Muscle of arm (tissue), 12 donors: Measurements from ENCODE around the gene PLSCR5. TPM values are rescaled to one million over a fixed set of nuclear protein-coding genes. Genes with fewer than 3 reads are reported as not detected.

ENCODE experiments used
- DNase-seq: peaks from one replicate; pipeline ENCODE4 v3.0.0-alpha.2; 2013
- polyA plus RNA-seq, 12 donors: library from polyadenylated mRNA; unstranded; fragments of 120-200 nt; gene quantifications; one replicate each; pipeline ENCODE4 v1.2.1, GENCODE V29; 2013; ENCODE audit not compliant: insufficient read length in 12 of 12

Gene PLSCR5
- polyA plus RNA-seq, 12 donors = not detected

DNA sequence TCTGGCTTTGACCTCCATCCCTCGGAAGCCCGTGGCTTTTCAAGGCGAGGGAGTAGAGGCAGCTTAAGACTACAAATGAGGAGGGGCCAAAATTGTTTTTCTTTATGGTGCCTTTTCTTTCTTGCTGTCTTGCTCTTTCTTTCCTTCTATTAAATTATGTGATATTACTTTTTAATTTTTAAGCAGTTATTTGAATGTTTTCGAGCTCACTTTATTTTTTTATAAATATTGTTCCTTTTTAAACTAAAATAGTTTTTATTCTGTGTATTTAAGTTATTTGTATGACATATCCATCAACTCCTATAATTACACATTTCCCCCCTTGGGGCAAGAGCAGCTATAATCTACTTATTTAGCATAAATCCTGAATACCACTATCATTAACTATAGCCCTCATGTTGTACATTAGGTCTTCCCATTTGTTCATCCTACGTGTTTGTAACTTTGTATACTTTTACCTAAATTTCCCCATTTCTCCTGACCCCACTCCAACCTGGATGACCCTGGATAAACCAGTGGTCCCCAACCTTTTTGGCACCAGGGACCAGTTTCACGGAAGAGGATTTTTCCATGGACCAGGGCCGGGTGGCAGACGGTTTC lies 60.1 kb downstream of the PLSCR5 start:
- no peak for DNase-seq

DNA sequence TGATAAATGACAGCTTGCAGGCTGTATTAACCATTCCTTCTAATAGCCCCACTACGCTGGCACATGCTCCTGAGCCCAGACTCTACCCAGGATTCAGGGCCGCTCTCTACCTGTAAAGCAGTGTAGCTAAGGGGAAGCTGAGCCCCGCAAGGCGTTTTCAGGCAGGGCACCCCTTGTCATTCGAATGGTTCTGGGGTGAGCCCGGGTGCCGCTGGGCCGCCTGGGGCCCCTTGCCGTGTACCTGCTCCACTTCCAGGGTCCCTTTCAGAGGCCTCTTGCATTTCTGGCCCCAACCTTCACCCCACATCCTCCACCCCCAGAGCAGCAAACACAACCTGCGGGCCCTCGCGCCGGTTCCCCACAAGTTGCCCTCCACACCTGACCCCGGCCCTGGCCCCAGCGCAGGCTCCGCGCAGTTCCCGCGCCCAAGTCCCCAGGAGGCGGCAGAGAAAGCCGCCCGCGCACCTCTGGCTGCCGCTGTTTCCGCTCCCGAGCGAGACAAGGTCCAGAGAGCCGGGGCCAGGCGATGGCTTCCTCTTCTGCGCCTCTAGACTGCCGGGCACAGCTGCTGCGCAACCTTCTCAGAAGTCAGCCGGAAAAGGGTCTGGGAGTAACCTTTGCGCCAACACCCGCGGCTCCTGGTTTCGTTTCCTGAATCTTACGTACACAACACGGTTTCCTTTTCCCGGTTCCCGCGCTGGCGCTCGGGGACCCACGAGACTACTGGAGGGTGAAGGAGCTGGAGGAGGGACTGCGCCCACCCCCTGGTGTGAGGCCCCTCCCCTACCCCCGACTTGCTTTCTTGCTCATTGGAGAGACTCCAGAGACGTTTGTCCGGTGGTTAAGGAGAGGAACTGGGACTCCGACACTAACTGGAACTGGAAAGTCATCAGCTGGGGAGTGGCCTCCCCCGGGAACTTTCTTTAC lies 60.9 kb downstream of the PLSCR5 start, which contains the start of gene PLSCR1:
Gene PLSCR1 (minus strand): TSS at position 606 of the 927 bp plus-strand sequence. CDS start 8,055 bp downstream, outside the sequence.
- DNase-seq = peak; percentile 86

DNA sequence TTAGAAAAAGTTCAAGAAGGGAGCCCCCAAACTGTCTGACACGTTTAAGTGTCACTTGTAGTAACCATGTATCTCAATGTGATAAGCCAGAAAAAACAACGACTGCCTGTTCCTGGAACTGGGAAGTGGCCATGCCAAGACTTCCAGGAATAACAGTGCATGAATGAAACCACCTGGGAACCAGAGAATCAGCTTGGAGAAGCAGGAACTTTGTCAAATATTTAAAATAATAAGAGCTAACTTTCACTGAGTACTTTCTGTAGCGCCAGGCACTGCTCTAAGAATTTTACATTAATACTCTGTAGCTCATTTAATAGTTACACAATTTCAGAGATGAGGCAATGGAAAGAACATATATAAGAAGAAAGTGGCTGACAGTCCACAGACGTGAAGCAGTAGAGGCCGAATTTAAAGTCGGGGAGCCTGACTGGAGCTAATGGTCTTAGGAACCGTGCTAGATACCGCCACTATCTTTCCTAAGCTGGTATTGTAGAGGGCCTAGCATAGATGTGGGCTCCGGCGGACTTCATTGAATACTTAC lies 61.6 kb downstream of the PLSCR5 start:
- peak; percentile 63 for DNase-seq

DNA sequence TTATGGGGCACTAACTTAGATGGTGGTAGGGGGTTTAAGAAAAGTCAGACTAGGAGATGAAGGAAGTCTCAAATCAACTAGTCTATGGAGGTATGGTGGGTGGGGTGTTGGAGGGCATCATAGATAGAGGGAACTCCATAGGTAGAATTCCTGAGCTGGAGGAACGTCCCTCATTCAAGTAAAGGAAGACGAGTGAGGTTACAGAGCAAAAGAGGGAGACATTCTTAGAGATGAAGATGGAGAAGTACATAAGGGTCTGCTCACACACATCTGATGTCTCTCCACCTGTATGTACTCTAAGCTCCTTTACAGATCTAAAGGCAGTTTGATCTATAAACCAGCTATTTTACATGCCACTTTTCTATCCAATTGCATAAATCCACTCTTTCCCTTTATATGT lies 62.2 kb downstream of the PLSCR5 start:
- no peak for DNase-seq

DNA sequence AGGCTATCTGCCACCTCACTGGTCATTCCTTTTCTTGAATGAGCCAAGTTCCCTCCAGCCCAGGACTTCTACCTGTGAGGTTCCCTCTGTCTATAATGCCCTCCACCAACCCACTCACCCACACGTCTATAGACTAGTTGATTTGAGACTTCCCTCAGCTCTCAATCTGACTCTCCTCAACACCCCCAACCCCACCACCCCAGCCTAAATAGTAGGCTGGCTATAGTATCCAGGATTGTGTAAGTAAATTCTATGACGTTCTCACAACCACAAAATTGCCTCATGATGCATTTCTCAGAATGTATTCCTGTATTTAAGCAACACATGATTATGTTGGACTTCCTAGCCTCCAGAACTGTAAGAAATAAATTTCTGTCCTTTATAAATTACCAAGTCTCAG lies 63.0 kb downstream of the PLSCR5 start:
- DNase-seq = no peak

DNA sequence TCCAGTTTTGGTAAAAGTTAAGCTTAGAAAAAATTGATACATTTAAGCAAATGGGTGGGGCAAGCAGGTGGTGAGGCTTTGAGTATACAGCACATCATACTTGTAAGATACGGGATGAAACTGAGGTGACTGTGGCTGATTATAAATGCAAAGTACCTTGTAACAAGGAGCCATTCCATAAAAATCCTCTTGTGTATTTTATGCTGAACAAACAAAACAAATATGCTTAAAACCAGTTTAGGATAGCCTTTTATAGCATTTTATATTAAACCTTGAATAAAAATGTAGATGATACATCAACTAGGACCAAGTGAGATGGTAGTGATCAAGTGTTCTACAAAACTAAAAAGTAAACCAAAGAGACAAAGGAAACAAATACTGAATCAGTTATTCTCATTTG lies 64.2 kb downstream of the PLSCR5 start:
- DNase-seq = no peak

DNA sequence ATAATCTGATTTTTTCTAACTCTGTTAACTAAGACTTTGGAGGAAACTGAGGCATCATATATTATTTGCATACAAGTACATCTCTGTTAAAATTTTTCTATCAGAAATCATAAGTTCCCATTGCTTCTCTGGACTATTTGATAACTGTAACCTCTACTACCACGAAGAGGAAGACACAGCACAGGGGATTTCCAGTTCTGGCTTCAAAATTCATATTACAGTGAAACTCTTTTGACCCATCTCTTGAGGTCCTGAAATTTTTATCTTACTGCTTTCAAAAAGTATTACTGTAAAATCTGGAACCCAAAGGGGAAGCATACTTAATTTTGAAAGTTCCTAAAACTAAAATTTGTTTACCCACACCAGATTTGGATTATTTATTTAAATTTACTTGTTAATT lies 64.9 kb downstream of the PLSCR5 start:
- no peak for DNase-seq

DNA sequence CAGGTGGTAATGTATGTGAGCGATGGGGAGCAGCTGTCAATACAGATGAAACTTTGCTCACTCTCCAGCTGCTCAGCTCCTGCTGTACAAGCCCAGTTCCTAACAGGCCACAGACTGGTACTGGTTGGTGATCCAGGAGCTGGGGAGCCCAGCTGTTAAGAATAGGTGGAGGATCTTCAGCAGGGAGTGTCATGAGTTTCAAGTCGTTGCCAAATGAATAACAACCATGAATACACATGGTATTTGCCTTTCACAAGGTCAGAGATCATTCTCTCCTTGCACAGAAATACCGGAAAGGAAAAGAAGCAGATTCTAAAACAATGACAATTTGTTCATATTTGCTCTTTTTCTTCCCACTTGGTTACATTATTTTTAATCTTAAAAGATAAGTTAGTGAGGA lies 65.8 kb downstream of the PLSCR5 start:
- no peak for DNase-seq

DNA sequence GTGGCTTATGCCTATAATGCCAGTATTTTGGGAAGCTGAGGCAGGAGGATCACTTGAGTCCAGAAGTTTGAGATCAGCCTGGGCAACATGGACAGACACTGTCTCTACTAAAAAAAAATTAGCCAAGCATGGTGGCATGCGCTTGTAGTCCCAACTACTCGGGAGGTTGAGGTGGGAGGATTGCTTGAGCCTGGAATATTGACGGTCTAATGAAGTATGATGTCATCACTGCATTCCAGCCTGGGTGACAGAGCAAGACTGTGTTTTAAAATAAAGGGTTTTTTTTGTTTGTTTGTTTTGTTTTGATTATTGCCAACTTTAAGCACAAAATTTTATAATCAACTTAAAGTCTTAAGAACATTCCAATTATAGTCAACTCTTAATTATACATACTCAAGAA lies 67.5 kb downstream of the PLSCR5 start:
- DNase-seq = no peak

DNA sequence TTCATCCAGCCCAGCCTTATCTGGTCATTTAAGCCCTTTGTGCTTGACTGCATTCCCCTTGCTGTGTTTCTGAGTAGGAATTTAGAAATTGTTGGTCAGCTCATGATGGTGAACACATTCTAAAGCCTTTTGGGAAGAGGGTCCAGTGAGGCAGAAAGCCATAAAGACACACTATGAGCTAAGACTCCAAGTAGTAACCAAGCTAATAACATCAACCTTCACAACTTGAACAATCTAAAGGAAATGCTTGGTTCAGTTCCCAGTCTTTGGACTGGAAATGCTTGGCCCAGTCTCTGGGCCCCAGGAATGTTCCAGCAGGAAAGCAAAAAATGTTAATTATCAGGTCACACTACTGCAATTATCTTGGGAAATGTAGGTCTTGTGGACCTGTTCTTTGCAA lies 68.5 kb downstream of the PLSCR5 start:
- no peak for DNase-seq

Other genes starting within 250 kb of the PLSCR5 start
- gene PLSCR2, start 135.8 kb downstream of the PLSCR5 start, polyA plus RNA-seq = under 1 TPM in 1 of 12 donors, not detected in 11; 0.37 TPM
- gene PLSCR1, start 60.7 kb downstream of the PLSCR5 start, polyA plus RNA-seq = 10 to 100 TPM in 11 of 12 donors, not detected in 1; 12.8 to 38.8 (median 21.7) TPM